Astrocyte of the hippocampus (primary cell): Measurements from ENCODE around the gene PON1.

Source experiments
- DNase-seq: peaks from one replicate; pipeline ENCODE4 v3.0.0; 2011; ENCODE audit warnings: low read depth, low spot score

Gene PON1

GRCh38 chr7:95317966-95318365 lies 6.4 kb downstream of the PON1 start:
- DNase-seq = no peak

- DNase-seq = no peak
These were observed 6.8 kb downstream of the PON1 start for GRCh38 chr7:95317546-95317945.

GRCh38 chr7:95316588-95316987 lies 7.7 kb downstream of the PON1 start:
- DNase-seq = no peak

GRCh38 chr7:95312561-95312960 lies 11.8 kb downstream of the PON1 start:
- no peak for DNase-seq

- no peak for DNase-seq
These were observed 12.9 kb downstream of the PON1 start for GRCh38 chr7:95311389-95311788.

GRCh38 chr7:95309951-95310350 lies 14.4 kb downstream of the PON1 start:
- DNase-seq = no peak

GRCh38 chr7:95304990-95305389 lies 19.3 kb downstream of the PON1 start:
- DNase-seq = no peak

GRCh38 chr7:95303013-95303905 lies 21.1 kb downstream of the PON1 start:
- peak; percentile 29 for DNase-seq

GRCh38 chr7:95298091-95298490 lies 26.2 kb downstream of the PON1 start:
- DNase-seq = no peak

- no peak for DNase-seq
These were observed 27.3 kb downstream of the PON1 start for GRCh38 chr7:95297041-95297440.

- DNase-seq = no peak
These were observed 27.9 kb downstream of the PON1 start for GRCh38 chr7:95296456-95296855.

- DNase-seq = no peak
These were observed 28.9 kb downstream of the PON1 start for GRCh38 chr7:95295397-95295796.

GRCh38 chr7:95290166-95290830 lies 34.0 kb downstream of the PON1 start:
- no peak for DNase-seq

GRCh38 chr7:95286096-95286495 lies 38.2 kb downstream of the PON1 start:
- DNase-seq = no peak

GRCh38 chr7:95279417-95279816 lies 44.9 kb downstream of the PON1 start:
- no peak for DNase-seq

- peak; percentile 19 for DNase-seq
These were observed 48.2 kb downstream of the PON1 start for GRCh38 chr7:95276114-95276513.

- no peak for DNase-seq
These were observed 54.7 kb downstream of the PON1 start for GRCh38 chr7:95269640-95270039.

GRCh38 chr7:95267754-95268153 lies 56.6 kb downstream of the PON1 start:
- peak; percentile 28 for DNase-seq

GRCh38 chr7:95265634-95266033 lies 58.7 kb downstream of the PON1 start:
- no peak for DNase-seq

- DNase-seq = peak; percentile 67
These were observed 59.9 kb downstream of the PON1 start for GRCh38 chr7:95264363-95264891.

- no peak for DNase-seq
These were observed 60.5 kb downstream of the PON1 start for GRCh38 chr7:95263785-95264362.

GRCh38 chr7:95262875-95263274 lies 61.5 kb downstream of the PON1 start:
- no peak for DNase-seq
